CD1c-positive myeloid dendritic cell (primary cell): ENCODE results near the gene PTGER1.
"Not testable (repeated sequence)": the region's sequence is repeated elsewhere in the genome, so short reads cannot be mapped to it uniquely, and the experiment has no call there.

Experiments used
- DNase-seq: peaks from one replicate; pipeline ENCODE4 v3.0.0-alpha.2; 2016; ENCODE audit errors: extremely low spot score

The PTGER1 gene

GRCh38 chr19:14474827-14475226 is 327 bp downstream of the PTGER1 start:
- DNase-seq: no peak

GRCh38 chr19:14473978-14474578 is 1.1 kb downstream of the PTGER1 start:
- no peak for DNase-seq

GRCh38 chr19:14473073-14473977 is 1.8 kb downstream of the PTGER1 start:
- DNase-seq: peak; percentile 42

- DNase-seq: peak; percentile 83
Observed at GRCh38 chr19:14472202-14472938, 2.8 kb downstream of the PTGER1 start.

DNA sequence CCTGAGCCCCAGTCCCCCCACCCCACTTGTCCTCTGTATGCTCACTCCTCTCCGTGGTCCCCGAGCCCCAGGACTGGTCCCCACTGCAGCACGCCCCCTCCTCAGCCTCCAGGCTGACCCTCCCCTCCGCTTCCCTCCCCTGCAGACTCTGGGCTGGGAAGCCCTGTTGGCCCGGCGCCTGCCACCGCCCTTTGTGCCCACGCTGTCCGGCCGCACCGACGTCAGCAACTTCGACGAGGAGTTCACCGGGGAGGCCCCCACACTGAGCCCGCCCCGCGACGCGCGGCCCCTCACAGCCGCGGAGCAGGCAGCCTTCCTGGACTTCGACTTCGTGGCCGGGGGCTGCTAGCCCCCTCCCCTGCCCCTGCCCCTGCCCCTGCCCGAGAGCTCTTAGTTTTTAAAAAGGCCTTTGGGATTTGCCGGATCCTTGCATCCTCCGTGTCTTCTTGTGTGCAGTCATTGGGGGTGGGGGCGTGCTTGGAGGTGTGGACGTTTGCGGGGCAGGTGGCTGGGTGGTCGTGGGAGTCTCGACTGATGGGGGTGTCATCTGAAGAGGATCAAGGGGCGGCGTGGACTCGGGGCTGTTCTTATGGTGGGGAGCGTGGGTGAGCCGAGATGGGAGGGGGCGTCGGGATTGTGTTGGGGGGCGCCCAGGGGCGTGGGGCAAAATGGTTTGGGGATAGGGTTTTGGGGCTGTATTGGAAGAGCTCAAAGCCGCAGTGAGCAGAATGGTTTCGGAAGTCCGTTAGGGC is 3.5 kb downstream of the PTGER1 start:
- DNase-seq: no peak

DNA sequence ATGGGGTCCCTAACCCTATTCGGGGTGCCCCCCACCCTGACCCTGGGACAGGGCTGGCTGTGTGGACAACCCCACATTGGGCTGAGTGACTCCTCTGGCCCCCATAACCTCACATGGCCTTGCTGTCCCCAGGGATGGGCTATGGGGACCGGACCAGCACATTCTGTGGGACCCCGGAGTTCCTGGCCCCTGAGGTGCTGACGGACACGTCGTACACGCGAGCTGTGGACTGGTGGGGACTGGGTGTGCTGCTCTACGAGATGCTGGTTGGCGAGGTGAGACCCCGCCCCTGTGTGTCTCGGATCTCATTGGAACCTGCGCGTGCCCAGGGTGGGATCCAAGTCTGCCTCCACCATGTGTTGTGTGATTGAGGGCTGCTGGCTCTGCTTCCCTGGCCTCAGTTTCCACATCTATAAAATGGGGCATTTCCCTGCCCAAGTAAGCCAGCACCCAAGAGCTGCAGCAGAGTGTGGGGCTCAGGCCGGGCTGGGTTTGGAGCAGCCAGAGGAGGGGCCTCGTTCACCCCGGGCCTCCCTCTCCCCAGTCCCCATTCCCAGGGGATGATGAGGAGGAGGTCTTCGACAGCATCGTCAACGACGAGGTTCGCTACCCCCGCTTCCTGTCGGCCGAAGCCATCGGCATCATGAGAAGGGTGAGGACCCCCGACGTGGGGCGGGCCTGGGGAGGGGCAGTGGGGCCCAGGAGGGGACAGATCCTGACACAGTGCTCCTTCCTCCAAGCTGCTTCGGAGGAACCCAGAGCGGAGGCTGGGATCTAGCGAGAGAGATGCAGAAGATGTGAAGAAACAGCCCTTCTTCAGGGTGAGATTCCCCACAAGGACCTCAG is 4.9 kb downstream of the PTGER1 start:
- no peak for DNase-seq

- no peak for DNase-seq
Observed at GRCh38 chr19:14467816-14468215, 7.3 kb downstream of the PTGER1 start.

DNA sequence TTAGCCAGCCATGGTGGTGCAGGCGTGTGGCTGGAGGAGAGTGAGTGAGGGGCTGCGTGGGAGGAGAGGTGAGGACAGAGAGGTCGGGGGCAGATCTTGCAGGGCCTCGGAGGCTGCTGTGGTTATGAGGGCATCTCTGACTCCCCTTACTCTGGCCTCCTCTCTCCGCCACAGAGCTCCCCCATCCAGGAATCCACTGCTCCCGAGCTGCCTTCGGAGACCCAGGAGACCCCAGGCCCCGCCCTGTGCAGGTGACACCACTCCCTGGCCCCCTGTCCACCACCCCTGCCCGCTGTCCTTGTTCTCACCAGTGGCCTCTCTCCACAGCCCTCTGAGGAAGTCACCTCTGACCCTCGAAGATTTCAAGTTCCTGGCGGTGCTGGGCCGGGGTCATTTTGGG is 7.8 kb downstream of the PTGER1 start:
- DNase-seq: no peak

GRCh38 chr19:14463747-14464146 is 11.4 kb downstream of the PTGER1 start:
- no peak for DNase-seq

- DNase-seq: not testable (repeated sequence)
Observed at GRCh38 chr19:14462401-14462800, 12.8 kb downstream of the PTGER1 start.

- no peak for DNase-seq
Observed at GRCh38 chr19:14460935-14461334, 14.2 kb downstream of the PTGER1 start.

- no peak for DNase-seq
Observed at GRCh38 chr19:14459703-14460102, 15.5 kb downstream of the PTGER1 start.

- DNase-seq: not testable (repeated sequence)
Observed at GRCh38 chr19:14452303-14452702, 22.9 kb downstream of the PTGER1 start.

- no peak for DNase-seq
Observed at GRCh38 chr19:14450876-14451275, 24.3 kb downstream of the PTGER1 start.

DNA sequence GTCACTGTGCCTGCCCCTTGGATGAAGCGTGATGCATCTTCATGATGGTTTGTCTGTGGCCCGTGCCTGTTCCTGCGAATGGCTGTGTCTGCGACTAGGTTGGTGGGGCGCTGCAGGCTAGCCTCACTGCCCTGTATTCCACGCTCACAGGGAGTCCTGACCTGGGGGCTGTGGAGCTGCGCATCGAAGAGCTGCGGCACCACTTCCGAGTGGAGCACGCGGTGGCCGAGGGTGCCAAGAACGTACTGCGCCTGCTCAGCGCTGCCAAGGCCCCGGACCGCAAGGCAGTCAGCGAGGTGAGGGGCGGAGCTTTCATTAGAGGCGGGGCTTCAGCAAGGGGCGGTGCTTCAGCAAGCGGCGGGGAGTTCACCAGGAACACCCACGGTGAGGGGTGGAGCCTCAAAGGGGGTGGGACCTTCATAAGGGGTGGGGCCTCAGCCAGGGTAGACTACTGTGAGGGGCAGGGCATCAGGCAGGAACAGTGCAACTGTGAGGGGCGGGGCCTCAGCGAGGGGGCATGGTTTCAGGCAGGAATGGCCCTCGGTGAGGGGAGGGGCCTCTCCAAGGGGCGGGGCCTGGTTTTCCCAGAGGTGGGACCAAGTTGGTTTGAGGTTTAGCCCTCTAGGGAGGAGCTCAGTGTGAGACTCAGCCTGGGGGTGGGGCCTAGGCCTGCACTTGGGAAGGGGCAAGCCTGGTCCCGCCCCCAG is 24.8 kb downstream of the PTGER1 start:
- DNase-seq: peak; percentile 54

DNA sequence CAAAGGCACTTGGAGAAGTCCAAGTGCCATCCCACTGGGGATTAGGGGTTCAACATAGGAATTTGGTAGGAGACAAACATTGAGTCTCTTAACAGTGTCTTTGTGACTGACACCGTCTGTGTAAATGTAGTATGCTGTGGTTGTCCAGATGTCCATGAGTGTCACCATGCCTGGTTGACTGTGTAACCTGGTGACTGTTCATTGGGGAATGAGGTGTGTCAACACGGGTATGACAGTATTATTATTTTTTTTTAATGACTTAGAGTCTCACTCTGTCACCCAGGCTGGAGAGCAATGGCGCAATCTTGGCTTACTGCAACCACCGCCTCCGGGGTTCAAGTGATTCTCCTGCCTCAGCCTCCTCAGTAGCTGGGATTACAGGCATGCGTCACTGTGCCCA is 25.8 kb downstream of the PTGER1 start:
- no peak for DNase-seq

- DNase-seq: no peak
Observed at GRCh38 chr19:14446336-14447036, 28.7 kb downstream of the PTGER1 start.

DNA sequence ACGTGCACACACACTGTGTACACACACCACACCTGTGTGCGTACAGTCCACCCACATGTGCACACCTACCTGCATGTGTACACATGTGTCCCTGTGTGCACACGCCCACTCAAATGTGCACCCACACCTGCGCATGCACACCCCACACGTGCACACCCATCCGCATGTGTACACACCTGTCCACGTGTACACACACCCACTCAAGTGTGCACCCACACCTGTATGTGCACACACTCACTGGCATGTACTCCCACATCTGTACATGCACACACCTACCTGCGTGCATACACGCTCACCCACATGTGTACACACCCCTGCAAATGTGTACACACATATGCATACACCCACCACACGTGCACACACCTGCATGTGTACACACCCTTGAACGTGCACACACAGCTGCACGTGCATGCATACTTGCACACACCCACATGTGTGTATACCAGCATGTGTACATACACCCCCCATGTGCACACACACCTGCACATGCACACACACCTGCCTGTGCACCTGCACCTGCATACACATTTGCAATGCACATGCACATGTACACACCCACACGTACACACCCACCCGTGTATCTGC is 31.4 kb downstream of the PTGER1 start:
- no peak for DNase-seq
